Pulmonary artery endothelial cell (primary cell): Measurements from ENCODE around the gene SNED1. TPM values are rescaled to one million over a fixed set of nuclear protein-coding genes. Genes with fewer than 3 reads are reported as not detected.

Experiments
- DNase-seq: peaks from one replicate; pipeline ENCODE4 v3.0.0-alpha.2; 2011; ENCODE audit warnings: low read depth, low spot score
- total RNA-seq: library from RNA; depleted of rRNA; stranded (reverse); fragments of >200 nt; gene quantifications from 2 replicates; pipeline ENCODE4 v1.2.3, GENCODE V29; 2014

SNED1 gene
- total RNA-seq, 1 donor from 2014 or later, result 16.6 TPM

DNA sequence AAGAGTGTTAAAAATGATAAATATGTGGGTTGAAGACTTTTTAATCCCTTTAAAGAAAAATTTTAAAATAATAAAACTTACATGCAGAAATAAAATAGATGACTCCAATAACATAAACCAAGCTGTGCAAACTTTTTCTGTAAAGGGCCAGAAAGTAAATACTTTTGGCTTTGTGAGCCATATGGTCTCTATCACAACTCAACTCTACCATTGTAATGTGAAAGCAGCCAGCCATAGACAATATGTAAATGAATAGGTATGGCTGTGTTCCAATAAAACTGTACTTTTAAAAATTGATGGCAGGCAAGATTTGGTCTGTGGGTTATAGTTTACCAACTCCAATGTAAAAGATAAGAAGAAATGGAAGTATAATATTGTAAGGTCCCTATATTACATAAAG, 45.2 kb downstream of the SNED1 start:
- DNase-seq, result no peak

DNA sequence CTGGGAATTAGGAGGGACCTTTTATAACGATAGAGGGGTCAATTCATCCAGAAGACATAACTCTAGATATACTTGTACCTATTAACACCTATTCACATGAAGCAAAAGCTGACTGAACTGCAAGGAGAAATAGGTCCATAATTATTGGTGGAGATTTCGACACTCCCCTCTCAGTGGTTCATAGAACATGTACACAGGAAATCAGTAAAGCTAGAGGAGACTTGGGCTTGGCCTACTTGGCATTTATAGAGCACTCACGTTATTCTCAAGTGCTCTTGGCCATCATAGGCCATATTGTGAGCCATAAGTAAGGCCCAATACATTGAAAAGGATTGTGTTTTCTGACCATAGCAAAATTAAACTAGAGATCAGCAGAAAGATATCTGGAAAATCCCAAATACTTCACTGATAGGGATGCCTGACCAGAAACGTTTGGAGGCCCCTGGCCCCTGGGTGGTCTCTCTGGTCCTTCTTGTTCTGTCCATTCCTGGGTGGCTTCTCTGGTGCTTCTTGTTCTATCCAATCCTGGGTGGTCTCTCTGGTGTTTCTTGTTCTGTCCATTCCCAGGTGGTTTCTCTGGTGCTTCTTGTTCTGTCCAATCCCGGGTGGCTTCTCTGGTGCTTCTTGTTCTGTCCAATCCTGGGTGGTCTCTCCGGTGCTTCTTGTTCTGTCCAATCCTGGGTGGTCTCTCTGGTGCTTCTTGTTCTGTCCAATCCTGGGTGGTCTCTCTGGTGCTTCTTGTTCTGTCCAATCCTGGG, 49.0 kb downstream of the SNED1 start:
- DNase-seq, result no peak

DNA sequence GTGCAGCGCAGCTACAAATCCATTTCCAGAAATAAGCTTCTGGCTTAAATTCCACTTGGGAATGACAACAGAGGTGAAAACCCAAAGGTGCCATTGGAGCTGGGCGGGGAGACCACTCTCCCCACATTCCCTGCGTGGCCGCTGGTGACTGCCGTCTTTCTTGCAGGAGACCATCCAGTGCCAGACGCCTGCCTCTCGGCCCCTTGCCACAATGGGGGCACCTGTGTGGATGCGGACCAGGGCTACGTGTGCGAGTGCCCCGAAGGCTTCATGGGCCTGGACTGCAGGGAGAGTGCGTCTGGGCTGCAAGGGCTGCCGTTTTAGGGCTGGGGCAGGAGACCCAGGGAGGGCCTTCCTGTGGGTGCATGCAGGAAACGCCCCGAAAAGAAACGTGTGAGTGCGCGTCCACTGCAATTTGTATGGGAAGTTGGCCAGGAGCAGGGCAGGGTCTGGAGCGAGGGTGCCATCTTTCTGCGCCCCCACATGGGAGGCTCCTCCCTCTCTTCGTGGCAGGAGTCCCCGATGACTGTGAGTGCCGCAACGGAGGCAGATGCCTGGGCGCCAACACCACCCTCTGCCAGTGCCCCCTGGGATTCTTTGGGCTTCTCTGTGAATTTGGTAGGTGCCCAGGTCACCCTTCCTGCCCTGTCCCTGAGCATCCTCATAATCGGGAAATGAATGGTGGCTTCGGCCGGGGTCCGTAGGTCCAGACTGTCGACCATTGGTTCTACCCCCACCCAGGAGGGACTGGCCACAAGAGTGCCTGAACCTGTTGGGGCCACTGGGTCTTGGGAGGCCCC, 49.9 kb downstream of the SNED1 start:
- DNase-seq, result no peak

DNA sequence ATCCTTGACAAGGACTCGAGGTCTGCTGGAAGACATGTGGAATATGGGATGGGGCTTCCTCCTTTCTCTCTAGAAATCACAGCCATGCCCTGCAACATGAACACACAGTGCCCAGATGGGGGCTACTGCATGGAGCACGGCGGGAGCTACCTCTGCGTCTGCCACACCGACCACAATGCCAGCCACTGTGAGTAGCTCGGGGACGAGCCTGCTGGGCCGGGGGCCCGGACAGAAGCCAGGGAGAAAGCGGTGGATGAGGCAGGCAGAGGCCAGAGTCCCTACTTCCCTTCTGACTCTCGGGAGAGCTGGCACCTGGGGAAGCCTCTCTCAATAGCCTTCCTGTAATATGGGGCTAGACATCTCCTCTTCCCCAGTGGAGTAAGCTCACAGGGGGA, 50.5 kb downstream of the SNED1 start:
- no peak for DNase-seq

DNA sequence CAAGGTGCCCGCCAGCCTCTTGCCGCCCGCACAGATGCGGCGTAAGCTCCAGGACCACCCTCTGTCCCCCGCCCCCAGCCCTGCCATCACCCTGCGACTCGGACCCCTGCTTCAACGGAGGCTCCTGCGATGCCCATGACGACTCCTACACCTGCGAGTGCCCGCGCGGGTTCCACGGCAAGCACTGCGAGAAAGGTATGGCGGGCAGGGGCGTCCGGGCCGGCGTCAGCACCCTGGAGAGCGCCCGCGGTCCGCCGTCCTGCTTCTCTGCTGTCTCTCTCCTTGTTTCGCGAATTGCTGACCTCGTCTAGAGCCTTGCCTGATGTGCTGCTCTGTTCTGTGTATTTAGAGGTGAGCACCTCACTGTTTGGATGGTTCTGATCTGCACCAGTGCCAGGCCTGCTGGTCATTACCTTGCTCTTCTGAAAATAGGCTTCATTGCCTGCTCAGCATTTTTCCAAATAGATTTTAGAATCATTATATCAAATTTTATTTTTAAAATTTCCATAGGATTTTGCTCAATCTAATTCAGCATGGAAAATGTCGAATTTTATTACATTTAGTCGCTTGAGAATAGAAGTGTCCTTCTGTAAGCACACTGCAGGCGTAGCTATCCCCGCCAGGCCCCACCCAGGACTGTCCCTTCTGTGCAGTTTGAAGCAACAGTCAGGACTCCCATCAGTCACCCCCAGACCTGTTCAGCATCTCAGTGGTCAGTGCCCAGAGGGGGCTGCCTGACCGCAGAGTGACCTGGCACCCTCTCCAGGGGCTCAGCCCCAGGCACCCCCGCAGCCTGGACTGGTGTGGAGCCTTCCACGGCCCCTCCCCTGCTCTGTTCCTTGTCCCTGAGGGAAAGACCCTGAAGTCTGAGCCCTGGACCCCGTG, 51.6 kb downstream of the SNED1 start:
- DNase-seq, result no peak

DNA sequence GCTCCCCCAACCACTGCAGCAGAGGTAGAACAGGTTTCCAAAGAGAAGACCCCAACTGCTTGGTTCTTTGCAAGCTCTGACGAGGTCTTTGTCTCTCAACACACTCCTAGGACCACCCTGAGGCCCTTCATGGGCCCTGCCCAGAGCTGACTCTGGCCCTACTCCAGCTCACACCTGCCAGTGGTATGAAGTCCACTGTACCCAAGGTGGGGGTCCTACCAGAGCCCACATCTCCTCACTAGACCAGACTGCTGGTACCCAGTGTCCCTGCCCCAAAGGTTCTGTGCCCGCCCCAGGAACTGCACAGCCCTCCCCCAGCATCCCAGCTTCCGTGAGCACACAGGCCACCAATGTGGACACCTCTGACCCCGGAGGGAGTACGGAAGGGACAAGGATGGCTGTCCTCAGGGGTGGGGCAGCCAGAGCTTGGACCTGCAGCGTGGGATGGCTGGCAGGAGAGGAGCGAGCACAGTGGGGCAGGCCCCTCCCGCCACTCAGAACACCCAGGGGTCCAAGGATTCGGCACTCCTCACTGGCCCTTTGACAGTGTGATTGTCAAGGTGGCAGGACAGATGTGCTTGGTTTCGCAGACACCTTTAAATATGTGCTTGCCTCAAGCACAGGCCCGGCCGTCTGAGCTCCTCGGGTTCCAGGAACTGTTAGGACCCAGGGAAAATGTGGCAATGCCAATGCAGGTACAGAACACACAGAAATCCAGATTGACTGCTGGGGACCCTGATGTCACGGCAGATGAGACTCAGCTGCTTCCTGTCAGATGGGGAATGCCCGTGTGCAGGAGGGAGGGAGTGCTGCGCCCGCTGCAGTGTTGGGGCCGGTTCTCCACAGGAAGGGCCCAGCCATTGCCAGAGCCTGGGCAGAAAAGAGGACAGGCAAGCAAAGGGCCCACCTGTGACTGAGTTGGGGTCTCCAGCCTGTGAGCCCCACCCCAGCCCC, 52.5 kb downstream of the SNED1 start:
- DNase-seq, result no peak

DNA sequence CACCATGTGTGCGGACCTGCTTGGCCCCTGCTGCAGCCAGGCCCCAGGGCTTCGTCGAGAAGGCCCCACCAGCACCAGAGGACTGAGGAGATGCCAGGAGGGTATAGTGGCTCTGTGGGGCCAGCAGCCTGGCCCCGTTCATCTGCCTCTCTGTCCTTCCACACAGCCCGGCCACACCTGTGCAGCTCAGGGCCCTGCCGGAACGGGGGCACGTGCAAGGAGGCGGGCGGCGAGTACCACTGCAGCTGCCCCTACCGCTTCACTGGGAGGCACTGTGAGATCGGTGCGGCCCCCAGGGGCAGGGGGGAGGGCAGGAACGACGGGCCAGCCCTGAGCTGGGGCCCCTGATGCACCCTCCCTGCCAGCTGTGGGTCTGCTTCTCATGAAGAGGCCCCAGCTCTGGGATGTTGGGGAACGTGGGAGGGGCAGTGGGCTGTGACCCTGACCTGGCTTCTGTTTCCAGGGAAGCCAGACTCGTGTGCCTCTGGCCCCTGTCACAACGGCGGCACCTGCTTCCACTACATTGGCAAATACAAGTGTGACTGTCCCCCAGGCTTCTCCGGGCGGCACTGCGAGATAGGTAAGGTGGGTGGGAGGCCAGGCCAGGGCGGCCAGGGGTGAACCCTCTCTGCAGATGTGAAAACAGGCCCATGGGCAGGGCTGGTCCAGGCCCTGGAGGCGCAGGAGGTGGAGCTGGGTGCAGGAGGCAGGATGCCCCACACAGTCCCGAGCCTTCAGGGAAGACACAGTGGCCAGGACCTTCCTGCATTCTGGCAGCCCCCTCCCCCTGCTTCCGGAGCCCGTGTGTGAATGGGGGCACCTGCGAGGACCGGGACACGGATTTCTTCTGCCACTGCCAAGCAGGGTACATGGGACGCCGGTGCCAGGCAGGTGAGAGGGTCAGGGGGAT, 53.4 kb downstream of the SNED1 start:
- no peak for DNase-seq

DNA sequence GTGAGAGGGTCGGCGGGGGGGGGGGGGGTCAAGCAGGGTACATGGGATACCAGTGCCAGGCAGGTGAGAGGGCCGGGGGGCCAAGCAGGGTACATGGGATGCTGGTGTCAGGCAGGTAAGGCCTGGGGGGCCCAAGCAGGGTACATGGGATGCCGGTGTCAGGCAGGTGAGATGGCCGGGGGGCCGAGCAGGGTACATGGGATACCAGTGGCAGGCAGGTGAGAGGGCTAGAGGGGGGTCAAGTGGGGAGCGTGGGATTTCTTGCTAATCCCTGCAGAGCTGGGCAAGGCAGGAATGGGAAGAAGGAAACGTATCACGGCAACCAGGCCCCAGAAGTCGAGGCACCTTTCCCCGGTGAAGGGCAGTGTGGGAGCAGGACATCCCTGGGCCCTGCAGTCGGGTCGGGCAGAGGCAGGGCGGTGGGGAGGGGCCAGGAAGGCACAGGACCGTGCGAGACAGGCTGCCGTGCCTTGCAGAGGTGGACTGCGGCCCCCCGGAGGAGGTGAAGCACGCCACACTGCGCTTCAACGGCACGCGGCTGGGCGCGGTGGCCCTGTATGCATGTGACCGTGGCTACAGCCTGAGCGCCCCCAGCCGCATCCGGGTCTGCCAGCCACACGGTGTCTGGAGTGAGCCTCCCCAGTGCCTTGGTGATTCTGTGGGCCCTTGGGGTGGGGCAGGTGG, 54.4 kb downstream of the SNED1 start:
- DNase-seq, result no peak

DNA sequence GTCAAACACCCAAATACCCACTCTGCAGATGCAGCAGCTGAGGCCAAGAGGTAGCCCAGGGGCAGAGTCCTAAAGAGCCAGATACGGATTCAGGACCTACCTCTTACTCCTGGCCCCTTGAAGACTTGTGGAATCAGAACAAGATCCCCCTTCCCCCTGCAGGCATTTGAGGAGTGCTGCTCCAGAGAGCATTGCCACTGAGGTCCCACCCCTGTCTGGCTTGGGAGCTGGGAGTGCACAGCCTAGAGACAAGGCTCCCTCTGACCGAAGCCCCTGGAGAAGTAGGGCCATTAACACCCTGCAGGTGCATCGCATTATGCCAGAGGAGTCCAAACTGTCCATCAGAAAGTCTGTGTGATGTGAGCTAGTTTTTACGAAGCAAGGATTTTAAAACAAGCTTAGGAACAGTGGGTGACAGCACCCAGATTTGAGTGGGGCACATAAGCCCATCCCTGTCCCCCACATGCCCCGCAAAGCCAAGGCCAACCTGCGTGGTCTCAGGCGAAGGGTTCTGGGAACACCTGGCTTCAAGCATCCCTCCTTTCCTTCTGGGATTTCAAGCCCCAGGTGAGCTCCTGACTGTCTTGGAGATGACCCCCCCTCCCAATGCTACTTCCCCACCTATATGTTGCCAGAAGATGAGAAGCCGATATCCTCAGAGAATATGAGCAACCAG, 55.3 kb downstream of the SNED1 start:
- no peak for DNase-seq

DNA sequence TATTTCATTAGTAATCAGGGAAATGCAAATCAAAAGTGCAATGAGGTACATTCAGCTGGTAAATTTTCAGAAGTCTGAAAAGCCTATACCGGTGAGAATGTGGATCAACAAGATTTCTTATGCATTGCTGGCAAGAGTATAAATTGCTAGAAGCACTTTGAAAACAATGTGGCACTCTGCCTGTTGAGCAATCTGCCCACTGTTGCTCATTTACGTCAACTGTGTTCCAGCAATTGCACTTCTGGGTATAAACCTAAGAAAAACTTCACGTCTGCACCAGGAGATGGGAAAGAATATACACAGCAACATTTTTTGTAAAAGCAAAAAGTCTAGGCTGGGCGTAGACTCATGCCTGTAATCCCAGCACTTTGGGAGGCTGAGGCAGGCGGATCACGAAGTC, 62.9 kb downstream of the SNED1 start:
- DNase-seq, result no peak

DNA sequence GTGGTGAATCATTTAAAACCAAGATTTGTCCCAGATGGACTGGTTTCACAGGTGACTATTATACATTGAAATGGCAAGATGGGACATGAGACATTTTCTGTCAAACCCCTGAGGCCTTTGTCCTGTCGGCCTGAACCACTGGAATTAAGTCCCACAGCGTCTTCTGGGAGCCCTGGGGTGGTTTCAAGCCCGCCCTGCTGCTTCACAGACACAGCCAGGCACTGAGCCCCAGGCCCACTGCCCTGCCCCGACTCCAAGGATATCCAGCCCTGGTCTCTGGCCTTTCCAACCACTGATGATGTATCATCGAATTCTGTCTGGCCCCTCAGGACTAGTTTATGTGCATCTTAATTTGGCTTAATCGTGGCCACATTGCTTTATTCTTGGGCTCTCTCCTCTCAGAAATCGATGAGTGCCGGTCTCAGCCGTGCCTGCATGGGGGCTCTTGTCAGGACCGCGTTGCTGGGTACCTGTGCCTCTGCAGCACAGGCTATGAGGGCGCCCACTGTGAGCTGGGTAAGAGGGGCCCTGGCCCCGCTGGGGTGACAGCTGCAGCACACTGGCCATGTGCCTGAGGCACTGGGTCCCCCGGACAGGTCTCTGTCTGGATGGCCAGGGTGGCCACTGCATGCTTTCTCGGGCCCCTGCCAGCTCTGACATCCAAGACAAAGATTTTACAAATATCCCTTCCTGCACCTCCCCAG, 64.1 kb downstream of the SNED1 start:
- DNase-seq, result no peak

DNA sequence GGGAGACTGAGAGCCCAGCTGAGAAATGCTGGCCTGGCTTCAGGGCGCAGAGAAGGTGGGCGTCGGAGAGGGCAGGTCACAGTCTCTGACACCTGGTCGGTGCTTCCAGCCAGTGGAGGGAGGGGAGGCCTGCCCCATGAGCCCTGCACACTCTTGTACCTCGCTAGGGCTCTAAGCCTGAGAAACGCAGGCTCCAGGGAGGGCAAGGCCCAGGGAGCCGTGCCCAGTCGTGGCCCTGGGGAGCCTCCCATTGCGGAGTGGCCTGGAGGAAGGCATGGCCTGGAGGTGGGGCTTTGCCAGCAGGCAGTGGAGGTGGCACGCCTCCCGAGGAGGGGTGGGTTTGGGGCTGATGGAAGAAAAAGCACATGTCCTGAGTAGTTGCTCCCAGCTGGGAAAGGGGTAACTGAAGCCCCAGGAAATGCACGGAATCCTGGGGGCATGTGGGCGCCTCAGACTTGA, 64.7 kb downstream of the SNED1 start:
- DNase-seq, result no peak

DNA sequence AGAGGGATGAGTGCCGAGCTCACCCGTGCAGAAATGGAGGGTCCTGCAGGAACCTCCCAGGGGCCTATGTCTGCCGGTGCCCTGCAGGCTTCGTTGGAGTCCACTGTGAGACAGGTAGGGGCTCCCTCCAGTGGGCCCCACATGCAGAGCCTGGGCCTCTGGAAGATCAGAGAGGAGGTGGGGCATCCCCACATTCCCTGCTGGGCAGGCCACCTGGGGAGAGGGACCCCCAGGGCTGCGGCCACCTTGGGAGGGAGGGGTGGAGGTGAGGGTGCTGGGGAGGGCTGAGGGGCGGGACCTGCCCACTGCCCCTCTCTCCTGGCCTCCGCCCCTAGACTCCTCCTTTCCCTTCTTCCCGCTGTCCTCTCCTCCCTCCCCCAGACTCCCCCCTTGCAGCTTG, 65.2 kb downstream of the SNED1 start:
- no peak for DNase-seq

DNA sequence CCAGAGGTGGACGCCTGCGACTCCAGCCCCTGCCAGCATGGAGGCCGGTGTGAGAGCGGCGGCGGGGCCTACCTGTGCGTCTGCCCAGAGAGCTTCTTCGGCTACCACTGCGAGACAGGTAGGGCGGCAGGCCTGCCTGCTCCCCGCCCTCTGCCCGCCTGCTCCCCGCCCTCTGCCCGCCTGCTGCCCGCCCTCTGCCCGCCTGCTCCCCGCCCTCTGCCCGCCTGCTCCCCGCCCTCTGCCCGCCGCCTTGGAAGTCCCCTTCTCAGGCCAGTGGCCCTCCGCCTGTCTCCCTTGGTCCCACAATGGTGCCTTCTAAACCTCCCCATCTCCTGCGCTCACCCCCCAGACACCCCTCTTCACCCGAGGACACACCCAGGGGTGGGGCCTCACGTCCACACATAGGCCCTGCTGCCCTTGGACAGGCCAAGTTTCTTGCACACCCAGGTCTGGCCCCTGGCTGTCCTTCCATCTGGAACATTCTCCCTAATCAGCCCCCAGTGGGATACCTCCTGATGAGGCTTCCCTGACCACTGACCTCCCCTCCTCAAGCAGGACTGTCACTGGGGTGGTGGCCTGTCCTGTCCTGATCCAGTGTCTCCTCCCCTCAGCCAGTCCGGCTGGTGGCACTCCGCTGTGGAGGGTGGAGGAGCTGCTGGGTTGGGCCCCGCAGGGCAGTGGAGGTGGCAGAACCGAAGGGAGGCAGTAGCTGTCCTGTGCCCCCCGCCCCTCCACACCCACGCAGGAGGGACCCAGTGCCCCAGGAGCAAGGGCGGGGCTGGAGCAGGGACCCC, 65.8 kb downstream of the SNED1 start:
- DNase-seq, result no peak

DNA sequence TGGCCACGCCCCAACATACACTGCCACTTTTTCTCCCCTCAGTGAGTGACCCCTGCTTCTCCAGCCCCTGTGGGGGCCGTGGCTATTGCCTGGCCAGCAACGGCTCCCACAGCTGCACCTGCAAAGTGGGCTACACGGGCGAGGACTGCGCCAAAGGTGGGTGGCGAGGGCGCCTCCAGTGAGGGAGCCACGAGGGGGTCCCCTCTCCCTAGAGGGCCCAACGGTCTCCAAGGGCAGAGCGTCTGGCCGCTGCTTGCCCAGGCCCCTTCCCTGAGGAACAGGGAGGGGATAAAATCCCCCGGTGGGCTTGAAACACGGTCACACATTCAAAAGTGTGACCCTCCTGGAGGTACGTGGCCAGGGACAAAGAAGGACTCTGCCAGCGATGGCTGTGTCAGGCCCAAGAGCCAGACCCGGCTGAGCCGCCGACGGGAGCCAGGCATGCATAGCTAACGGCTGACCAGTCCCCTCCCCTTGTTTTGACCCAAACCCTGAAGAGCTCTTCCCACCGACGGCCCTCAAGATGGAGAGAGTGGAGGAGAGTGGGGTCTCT, 66.5 kb downstream of the SNED1 start:
- no peak for DNase-seq

DNA sequence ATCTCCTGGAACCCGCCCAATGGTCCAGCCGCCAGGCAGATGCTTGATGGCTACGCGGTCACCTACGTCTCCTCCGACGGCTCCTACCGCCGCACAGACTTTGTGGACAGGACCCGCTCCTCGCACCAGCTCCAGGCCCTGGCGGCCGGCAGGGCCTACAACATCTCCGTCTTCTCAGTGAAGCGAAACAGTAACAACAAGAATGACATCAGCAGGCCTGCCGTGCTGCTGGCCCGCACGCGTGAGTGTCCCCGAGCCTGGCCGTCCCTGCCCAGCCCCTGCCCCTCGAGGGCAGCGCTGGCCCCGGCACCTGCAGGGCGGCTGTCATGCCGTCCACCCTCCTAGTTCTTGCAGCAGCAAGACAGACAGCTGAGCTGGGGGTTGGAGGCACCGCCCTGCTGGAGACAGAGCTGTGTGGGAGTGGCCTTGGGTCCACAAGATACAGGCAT, 67.0 kb downstream of the SNED1 start:
- DNase-seq, result no peak
